Liver (tissue), 10 donors: ENCODE results near the gene ZNF496. TPM values are rescaled to one million over a fixed set of nuclear protein-coding genes. Genes with fewer than 3 reads are reported as not detected.

Source experiments
- DNase-seq: peaks from one replicate; pipeline ENCODE4 v3.0.0-alpha.2; 2017; ENCODE audit warnings: low spot score
- H3K27ac ChIP-seq, 2 donors: one replicate each; pipeline ENCODE4 v1.7.0; 2013; ENCODE audit warnings: inconsistent platforms in 2 of 2, low read length in 2 of 2, control low read depth in 1 of 2, low read depth in 1 of 2, mild to moderate bottlenecking in 1 of 2
- H3K27me3 ChIP-seq, 4 donors: one replicate each; pipeline versions ENCODE4 v1.6.1 to v1.7.0; 2013; ENCODE audit warnings: low read length in 3 of 4, inconsistent platforms in 1 of 4, mild to moderate bottlenecking in 1 of 4, moderate library complexity in 1 of 4; ENCODE audit not compliant: control insufficient read depth in 4 of 4, insufficient read depth in 4 of 4
- H3K36me3 ChIP-seq, 4 donors: one replicate each; pipeline versions ENCODE4 v1.6.1 to v1.7.0; 2013; ENCODE audit warnings: low read length in 3 of 4, mild to moderate bottlenecking in 3 of 4, low read depth in 1 of 4, moderate library complexity in 1 of 4; ENCODE audit not compliant: control insufficient read depth in 4 of 4, insufficient read depth in 3 of 4
- H3K4me1 ChIP-seq, 4 donors: one replicate each; pipeline versions ENCODE4 v1.6.1 to v1.7.0; 2013; ENCODE audit warnings: low read length in 3 of 4, mild to moderate bottlenecking in 3 of 4, moderate library complexity in 1 of 4; ENCODE audit not compliant: control insufficient read depth in 4 of 4, insufficient read depth in 4 of 4
- H3K4me3 ChIP-seq, 3 donors: one replicate each; pipeline versions ENCODE4 v1.6.1 to v1.7.0; 2013; ENCODE audit warnings: low read length in 3 of 3, control low read depth in 1 of 3, low read depth in 1 of 3, mild to moderate bottlenecking in 1 of 3
- H3K9ac ChIP-seq, 2 donors: one replicate each; pipeline ENCODE4 v1.7.0; 2013; ENCODE audit warnings: low read length in 2 of 2, mild to moderate bottlenecking in 2 of 2, moderate library complexity in 2 of 2, control low read depth in 1 of 2, low read depth in 1 of 2
- H3K9me3 ChIP-seq, 4 donors: one replicate each; pipeline versions ENCODE4 v1.6.1 to v1.7.0; 2013; ENCODE audit warnings: low read length in 3 of 4; ENCODE audit not compliant: control insufficient read depth in 4 of 4
- FOXA2 ChIP-seq: IDR thresholded peaks from 2 replicates; pipeline ENCODE4 v1.6.1; 2016; ENCODE audit warnings: antibody characterized with exemption
- RAD21 ChIP-seq, 2 donors: IDR thresholded peaks; 2 replicates each; pipeline ENCODE4 v1.6.1; 2016; ENCODE audit warnings: antibody characterized with exemption in 2 of 2, mild to moderate bottlenecking in 2 of 2
- RXRA ChIP-seq, 2 donors: IDR thresholded peaks; 2 replicates each; pipeline ENCODE4 v1.6.1; 2017 to 2018; ENCODE audit warnings: antibody characterized with exemption in 2 of 2, mild to moderate bottlenecking in 1 of 2
- WGBS: extraction: QIAGEN DNeasy Blood & Tissue Kit; methylation state at CpG from one replicate; pipeline ENCODE4 v1.1.7; 2013; 5-methylcytosine and 5-hydroxymethylcytosine counted together
- polyA plus RNA-seq, 2 donors: library from polyadenylated mRNA; stranded (reverse) in 1 of 2; unstranded in 1 of 2; fragments of 200-250 nt in 1 of 2; fragments of >200 nt in 1 of 2; fragmentation: Nextera tagmentation in 1 of 2; extraction: Ambion mirVana in 1 of 2; gene quantifications; one replicate each; pipeline versions ENCODE4 v1.2.1 to v1.2.3, GENCODE V29; 2013 to 2015
- small RNA-seq: library from RNA; depleted of rRNA; stranded (forward); fragments of <200 nt; gene quantifications from one replicate; pipeline ENCODE3, GENCODE V24; 2014
- total RNA-seq, 2 donors: library from RNA; depleted of rRNA; stranded (reverse); fragments of >200 nt; gene quantifications; one replicate each; pipeline ENCODE4 v1.2.3, GENCODE V29; 2014
- TF ChIP-seq, protein P1 (sequence below): fragments of 150-350 bp; IDR thresholded peaks from 2 replicates; pipeline ENCODE4 v1.5.1; 2017; ENCODE audit warnings: improper control_type of control experiment, low read depth, low read length; ENCODE audit not compliant: missing input control
- donor health status: healthy.
- donor health status: healthy.
- donor health status: healthy.
- donor health status: healthy.
- donor health status: healthy.

ZNF496 gene
- total and polyA plus RNA-seq, 4 donors, result 0.93 to 7.5 (median 4.7) TPM

DNA sequence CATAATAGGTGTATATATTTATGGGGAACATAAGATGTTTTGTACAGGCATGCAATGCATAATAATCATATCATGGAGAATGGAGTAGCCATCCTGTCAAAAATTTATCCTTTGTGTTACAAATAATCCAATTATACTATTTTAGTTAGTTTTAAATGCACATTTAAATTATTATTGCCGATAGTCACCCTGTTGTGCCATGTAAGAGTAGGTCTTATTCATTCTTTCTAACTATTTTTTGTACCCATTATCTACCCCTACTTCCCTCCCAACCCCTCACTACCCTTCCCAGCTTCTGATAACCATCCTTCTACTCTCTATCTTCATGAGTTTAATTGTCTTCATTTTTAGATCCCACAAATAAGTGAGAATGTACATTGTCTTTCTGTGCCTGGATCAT is 84.1 kb downstream of the ZNF496 start:
- Histone ChIP-seq H3K36me3 (no peaks in the 10 kb centered on the region), H3K4me1 (no peaks in the 10 kb centered on the region), H3K9ac (no peak overlapping the region), H3K27ac (no peak overlapping the region), H3K27me3 (no peaks in the 10 kb centered on the region), H3K4me3 (no peak overlapping the region), H3K9me3 (peaks cover 0 to 4% (median 3%) of the 10 kb centered on the region in 4 donors)
- DNase-seq, result no peak
- 90% methylated on average over 1 of the region's 1 CpG for WGBS
- TF ChIP-seq RAD21 (IDR thresholded peaks at IDR 0.05) (no peak), FOXA2 (no peak), RXRA (IDR thresholded peaks at IDR 0.05) (no peak)
- TF ChIP-seq, protein P1, sequence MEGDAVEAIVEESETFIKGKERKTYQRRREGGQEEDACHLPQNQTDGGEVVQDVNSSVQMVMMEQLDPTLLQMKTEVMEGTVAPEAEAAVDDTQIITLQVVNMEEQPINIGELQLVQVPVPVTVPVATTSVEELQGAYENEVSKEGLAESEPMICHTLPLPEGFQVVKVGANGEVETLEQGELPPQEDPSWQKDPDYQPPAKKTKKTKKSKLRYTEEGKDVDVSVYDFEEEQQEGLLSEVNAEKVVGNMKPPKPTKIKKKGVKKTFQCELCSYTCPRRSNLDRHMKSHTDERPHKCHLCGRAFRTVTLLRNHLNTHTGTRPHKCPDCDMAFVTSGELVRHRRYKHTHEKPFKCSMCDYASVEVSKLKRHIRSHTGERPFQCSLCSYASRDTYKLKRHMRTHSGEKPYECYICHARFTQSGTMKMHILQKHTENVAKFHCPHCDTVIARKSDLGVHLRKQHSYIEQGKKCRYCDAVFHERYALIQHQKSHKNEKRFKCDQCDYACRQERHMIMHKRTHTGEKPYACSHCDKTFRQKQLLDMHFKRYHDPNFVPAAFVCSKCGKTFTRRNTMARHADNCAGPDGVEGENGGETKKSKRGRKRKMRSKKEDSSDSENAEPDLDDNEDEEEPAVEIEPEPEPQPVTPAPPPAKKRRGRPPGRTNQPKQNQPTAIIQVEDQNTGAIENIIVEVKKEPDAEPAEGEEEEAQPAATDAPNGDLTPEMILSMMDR, result no peak

Small RNAs within 50 kb of the gene (small RNA-seq; reads per million reads assigned to genes)
- gene RF00019, result not detected

Other genes with a start within 250 kb of the ZNF496 start
- 1 to 10 TPM; 2.3 to 4.2 TPM for gene ZNF669, start 227.5 kb downstream of the ZNF496 start, total RNA-seq
- gene ZNF669, start 227.5 kb downstream of the ZNF496 start, polyA plus RNA-seq, result 1 to 10 TPM; 1.2 to 2.2 TPM
- 10 to 100 TPM; 12.1 to 19.7 TPM for gene ZNF124, start 159.8 kb downstream of the ZNF496 start, total RNA-seq
- gene ZNF124, start 159.8 kb downstream of the ZNF496 start, polyA plus RNA-seq, result 1 to 10 TPM; 1.1 to 1.7 TPM
- gene VN1R5, start 75.8 kb downstream of the ZNF496 start, total RNA-seq, result not detected
- gene VN1R5, start 75.8 kb downstream of the ZNF496 start, polyA plus RNA-seq, result not detected
- gene NLRP3, start 84.3 kb upstream of the ZNF496 start, total RNA-seq, result 1 to 10 TPM in 1 of 2 donors, under 1 TPM in 1; 0.84 to 1.9 TPM
- under 1 TPM; 0.28 to 0.39 TPM for gene NLRP3, start 84.3 kb upstream of the ZNF496 start, polyA plus RNA-seq
- not detected for gene OR2B11, start 126.2 kb upstream of the ZNF496 start, total RNA-seq
- gene OR2B11, start 126.2 kb upstream of the ZNF496 start, polyA plus RNA-seq, result not detected
- under 1 TPM in 1 of 2 donors, not detected in 1; 0.05 TPM for gene OR2C3, start 204.6 kb upstream of the ZNF496 start, total RNA-seq
- gene OR2C3, start 204.6 kb upstream of the ZNF496 start, polyA plus RNA-seq, result not detected
- gene GCSAML, start 217.3 kb upstream of the ZNF496 start, total RNA-seq, result 1 to 10 TPM in 1 of 2 donors, not detected in 1; 1.8 TPM
- gene GCSAML, start 217.3 kb upstream of the ZNF496 start, polyA plus RNA-seq, result under 1 TPM in 1 of 2 donors, not detected in 1; 0.03 TPM